ENCODE results near the gene ERBB3. TPM values are rescaled to one million over a fixed set of nuclear protein-coding genes. Genes with fewer than 3 reads are reported as not detected.

The ERBB3 gene
- total and polyA plus RNA-seq, 2 donors, result 1.4 to 4.3 TPM

GRCh38 chr12:56103066-56103711, 23.2 kb downstream of the ERBB3 start:
- H3K4me3 ChIP-seq (ENCODE audit: low read length in 2 of 2), result peak overlapping the region; percentile 84 to 90
- H3K27me3 ChIP-seq (ENCODE audit: control insufficient read depth in 2 of 2, insufficient read depth in 1 of 2, low read length in 1 of 2), result no peaks in the 10 kb centered on the region
- H3K4me1 ChIP-seq (ENCODE audit: control insufficient read depth in 2 of 2, insufficient read depth in 2 of 2, low read length in 2 of 2), result peaks cover 15 to 37% of the 10 kb centered on the region in 2 donors
- DNase-seq (ENCODE audit: low read depth in 6 of 9, low spot score in 9 of 9), result peak in 2 of 9 donors; percentile 21 to 56
- peak overlapping the region; percentile 78 to 86 for H3K27ac ChIP-seq (ENCODE audit: low read depth in 1 of 2, low read length in 1 of 2)
- H3K9me3 ChIP-seq (ENCODE audit: control insufficient read depth in 2 of 2, insufficient read depth in 1 of 2, low read length in 1 of 2), result peaks cover 0 to 5% of the 10 kb centered on the region in 2 donors
- WGBS, result 42% methylated on average over 6 of the region's 6 CpGs
- peaks cover 9 to 21% of the 10 kb centered on the region in 2 donors for H3K36me3 ChIP-seq (ENCODE audit: control insufficient read depth in 2 of 2, insufficient read depth in 2 of 2, low read length in 1 of 2)

GRCh38 chr12:56103823-56104108, 23.8 kb downstream of the ERBB3 start:
- H3K27me3 ChIP-seq (ENCODE audit: control insufficient read depth in 2 of 2, insufficient read depth in 1 of 2, low read length in 1 of 2), result no peaks in the 10 kb centered on the region
- peaks cover 15 to 37% of the 10 kb centered on the region in 2 donors for H3K4me1 ChIP-seq (ENCODE audit: control insufficient read depth in 2 of 2, insufficient read depth in 2 of 2, low read length in 2 of 2)
- H3K4me3 ChIP-seq (ENCODE audit: low read length in 2 of 2), result peak overlapping the region; percentile 84 to 90
- peaks cover 0 to 5% of the 10 kb centered on the region in 2 donors for H3K9me3 ChIP-seq (ENCODE audit: control insufficient read depth in 2 of 2, insufficient read depth in 1 of 2, low read length in 1 of 2)
- WGBS, result 4% methylated on average over 8 of the region's 8 CpGs
- peaks cover 9 to 26% of the 10 kb centered on the region in 2 donors for H3K36me3 ChIP-seq (ENCODE audit: control insufficient read depth in 2 of 2, insufficient read depth in 2 of 2, low read length in 1 of 2)
- DNase-seq (ENCODE audit: low read depth in 6 of 9, low spot score in 9 of 9), result no peak
- H3K27ac ChIP-seq (ENCODE audit: low read depth in 1 of 2, low read length in 1 of 2), result peak overlapping the region; percentile 78 to 93

- Histone ChIP-seq H3K4me3 (ENCODE audit: low read length in 2 of 2) (peak within 1 kb of the TSS; percentile 84 to 90), H3K27me3 (ENCODE audit: control insufficient read depth in 2 of 2, insufficient read depth in 1 of 2, low read length in 1 of 2) (no peaks in the 10 kb centered on the region), H3K4me1 (ENCODE audit: control insufficient read depth in 2 of 2, insufficient read depth in 2 of 2, low read length in 2 of 2) (peaks cover 15 to 37% of the 10 kb centered on the region in 2 donors), H3K9me3 (ENCODE audit: control insufficient read depth in 2 of 2, insufficient read depth in 1 of 2, low read length in 1 of 2) (peaks cover 0 to 5% of the 10 kb centered on the region in 2 donors), H3K27ac (ENCODE audit: low read depth in 1 of 2, low read length in 1 of 2) (peak within 1 kb of the TSS; percentile 78 to 93), H3K36me3 (ENCODE audit: control insufficient read depth in 2 of 2, insufficient read depth in 2 of 2, low read length in 1 of 2) (peaks cover 12 to 30% of the 10 kb centered on the region in 2 donors)
- WGBS, result under 1% methylated on average over 60 of the region's 60 CpGs
- DNase-seq (ENCODE audit: low read depth in 6 of 9, low spot score in 9 of 9), result peak; percentile 91 to 99 (median 95)
These were observed 24.3 kb downstream of the ERBB3 start, which contains the start of gene PA2G4 for GRCh38 chr12:56104109-56104814. TSS of gene PA2G4 (plus strand) at chr12:56104559. CDS start at chr12:56104738, 179 bp downstream.

- Histone ChIP-seq H3K9me3 (ENCODE audit: control insufficient read depth in 2 of 2, insufficient read depth in 1 of 2, low read length in 1 of 2) (peaks cover 0 to 5% of the 10 kb centered on the region in 2 donors), H3K4me1 (ENCODE audit: control insufficient read depth in 2 of 2, insufficient read depth in 2 of 2, low read length in 2 of 2) (peaks cover 15 to 37% of the 10 kb centered on the region in 2 donors), H3K27ac (ENCODE audit: low read depth in 1 of 2, low read length in 1 of 2) (peak overlapping the region; percentile 78 to 93), H3K36me3 (ENCODE audit: control insufficient read depth in 2 of 2, insufficient read depth in 2 of 2, low read length in 1 of 2) (peaks cover 19 to 38% of the 10 kb centered on the region in 2 donors), H3K4me3 (ENCODE audit: low read length in 2 of 2) (peak overlapping the region; percentile 84 to 90), H3K27me3 (ENCODE audit: control insufficient read depth in 2 of 2, insufficient read depth in 1 of 2, low read length in 1 of 2) (no peaks in the 10 kb centered on the region)
- WGBS, result 2% methylated on average over 40 of the region's 40 CpGs
- peak in 3 of 9 donors; percentile 7 to 30 (median 12) for DNase-seq (ENCODE audit: low read depth in 6 of 9, low spot score in 9 of 9)
These were observed 25.0 kb downstream of the ERBB3 start for GRCh38 chr12:56104815-56105608.

- 32% methylated on average over 2 of the region's 2 CpGs for WGBS
- H3K4me3 ChIP-seq (ENCODE audit: low read length in 2 of 2), result peak overlapping the region; percentile 84 to 90
- no peak for DNase-seq (ENCODE audit: low read depth in 6 of 9, low spot score in 9 of 9)
- peaks cover 15 to 37% of the 10 kb centered on the region in 2 donors for H3K4me1 ChIP-seq (ENCODE audit: control insufficient read depth in 2 of 2, insufficient read depth in 2 of 2, low read length in 2 of 2)
- peaks cover 0 to 5% of the 10 kb centered on the region in 2 donors for H3K9me3 ChIP-seq (ENCODE audit: control insufficient read depth in 2 of 2, insufficient read depth in 1 of 2, low read length in 1 of 2)
- H3K27me3 ChIP-seq (ENCODE audit: control insufficient read depth in 2 of 2, insufficient read depth in 1 of 2, low read length in 1 of 2), result no peaks in the 10 kb centered on the region
- H3K36me3 ChIP-seq (ENCODE audit: control insufficient read depth in 2 of 2, insufficient read depth in 2 of 2, low read length in 1 of 2), result peaks cover 22 to 43% of the 10 kb centered on the region in 2 donors
- H3K27ac ChIP-seq (ENCODE audit: low read depth in 1 of 2, low read length in 1 of 2), result peak overlapping the region in 1 of 2 donors; percentile 29
These were observed 25.6 kb downstream of the ERBB3 start for GRCh38 chr12:56105609-56105902.

GRCh38 chr12:56107242-56107641, 27.3 kb downstream of the ERBB3 start:
- Histone ChIP-seq H3K4me1 (ENCODE audit: control insufficient read depth in 2 of 2, insufficient read depth in 2 of 2, low read length in 2 of 2) (peaks cover 15 to 35% of the 10 kb centered on the region in 2 donors), H3K9me3 (ENCODE audit: control insufficient read depth in 2 of 2, insufficient read depth in 1 of 2, low read length in 1 of 2) (peaks cover 0 to 5% of the 10 kb centered on the region in 2 donors), H3K27ac (ENCODE audit: low read depth in 1 of 2, low read length in 1 of 2) (no peak overlapping the region), H3K27me3 (ENCODE audit: control insufficient read depth in 2 of 2, insufficient read depth in 1 of 2, low read length in 1 of 2) (no peaks in the 10 kb centered on the region), H3K4me3 (ENCODE audit: low read length in 2 of 2) (no peak overlapping the region), H3K36me3 (ENCODE audit: control insufficient read depth in 2 of 2, insufficient read depth in 2 of 2, low read length in 1 of 2) (peaks cover 37 to 60% of the 10 kb centered on the region in 2 donors)
- WGBS, result 97% methylated on average over 3 of the region's 3 CpGs
- no peak for DNase-seq (ENCODE audit: low read depth in 6 of 9, low spot score in 9 of 9)

GRCh38 chr12:56110571-56110970, 30.6 kb downstream of the ERBB3 start:
- 96% methylated on average over 5 of the region's 5 CpGs for WGBS
- peaks cover 0 to 4% of the 10 kb centered on the region in 2 donors for H3K9me3 ChIP-seq (ENCODE audit: control insufficient read depth in 2 of 2, insufficient read depth in 1 of 2, low read length in 1 of 2)
- H3K4me1 ChIP-seq (ENCODE audit: control insufficient read depth in 2 of 2, insufficient read depth in 2 of 2, low read length in 2 of 2), result peaks cover 6 to 17% of the 10 kb centered on the region in 2 donors
- no peak for DNase-seq (ENCODE audit: low read depth in 6 of 9, low spot score in 9 of 9)
- no peak overlapping the region for H3K4me3 ChIP-seq (ENCODE audit: low read length in 2 of 2)
- peaks cover 50 to 73% of the 10 kb centered on the region in 2 donors for H3K36me3 ChIP-seq (ENCODE audit: control insufficient read depth in 2 of 2, insufficient read depth in 2 of 2, low read length in 1 of 2)
- no peaks in the 10 kb centered on the region for H3K27me3 ChIP-seq (ENCODE audit: control insufficient read depth in 2 of 2, insufficient read depth in 1 of 2, low read length in 1 of 2)
- H3K27ac ChIP-seq (ENCODE audit: low read depth in 1 of 2, low read length in 1 of 2), result no peak overlapping the region

GRCh38 chr12:56114084-56114483, 34.1 kb downstream of the ERBB3 start:
- peaks cover 40 to 47% of the 10 kb centered on the region in 2 donors for H3K36me3 ChIP-seq (ENCODE audit: control insufficient read depth in 2 of 2, insufficient read depth in 2 of 2, low read length in 1 of 2)
- H3K4me3 ChIP-seq (ENCODE audit: low read length in 2 of 2), result no peak overlapping the region
- no peaks in the 10 kb centered on the region for H3K27me3 ChIP-seq (ENCODE audit: control insufficient read depth in 2 of 2, insufficient read depth in 1 of 2, low read length in 1 of 2)
- 98% methylated on average over 1 of the region's 1 CpG for WGBS
- peaks cover 0 to 5% of the 10 kb centered on the region in 2 donors for H3K9me3 ChIP-seq (ENCODE audit: control insufficient read depth in 2 of 2, insufficient read depth in 1 of 2, low read length in 1 of 2)
- H3K4me1 ChIP-seq (ENCODE audit: control insufficient read depth in 2 of 2, insufficient read depth in 2 of 2, low read length in 2 of 2), result peaks cover 7 to 18% of the 10 kb centered on the region in 2 donors
- H3K27ac ChIP-seq (ENCODE audit: low read depth in 1 of 2, low read length in 1 of 2), result no peak overlapping the region
- DNase-seq (ENCODE audit: low read depth in 6 of 9, low spot score in 9 of 9), result no peak

All from thymus (tissue), 11 donors.